AG10803 (cell line): Measurements from ENCODE around the gene GALNT9.
A peak's percentile ranks its signal among the peaks of the same experiment; 100 is the strongest.
"Not testable (repeated sequence)": the region's sequence is repeated elsewhere in the genome, so short reads cannot be mapped to it uniquely, and the experiment has no call there.

Source experiments
- DNase-seq: peaks from one replicate; pipeline ENCODE4 v3.0.0; 2010; ENCODE audit warnings: low read depth
- H3K4me3 ChIP-seq: 2 replicates; pipeline ENCODE4 v1.5.1; 2011; ENCODE audit warnings: mild to moderate bottlenecking, low read length, control low read depth
- CTCF ChIP-seq: conservative IDR thresholded peaks from 2 replicates; pipeline ENCODE4 v1.5.1; 2011; ENCODE audit warnings: mild to moderate bottlenecking, low read length, control low read depth, inconsistent platforms

GALNT9 gene

GRCh38 chr12:132225214-132225613 is 104.2 kb downstream of the GALNT9 start:
- no peak for TF ChIP-seq CTCF

GRCh38 chr12:132224484-132224883 is 104.9 kb downstream of the GALNT9 start:
- TF ChIP-seq CTCF = no peak
- H3K4me3 ChIP-seq = no peak overlapping the region
- no peak for DNase-seq

More at GRCh38 chr12:132225214-132225613, 104.2 kb downstream of the GALNT9 start:
- DNase-seq = no peak
- no peak overlapping the region for H3K4me3 ChIP-seq

- no peak overlapping the region for H3K4me3 ChIP-seq
- DNase-seq = no peak
- TF ChIP-seq CTCF = no peak
These were observed 106.6 kb downstream of the GALNT9 start for GRCh38 chr12:132222808-132223173.

- no peak for TF ChIP-seq CTCF
- peak; percentile 66 for DNase-seq
- no peak overlapping the region for H3K4me3 ChIP-seq
These were observed 107.1 kb downstream of the GALNT9 start for GRCh38 chr12:132222096-132222807.

- not testable (repeated sequence) for DNase-seq, H3K4me3 ChIP-seq
These were observed 109.6 kb downstream of the GALNT9 start for GRCh38 chr12:132219761-132220160.

- H3K4me3 ChIP-seq = no peak overlapping the region
- TF ChIP-seq CTCF = no peak
- no peak for DNase-seq
These were observed 110.1 kb downstream of the GALNT9 start for GRCh38 chr12:132219323-132219722.

GRCh38 chr12:132218915-132219314 is 110.5 kb downstream of the GALNT9 start:
- peak; percentile 36 for TF ChIP-seq CTCF
- no peak for DNase-seq
- H3K4me3 ChIP-seq = no peak overlapping the region
